ENCODE measurements around the gene AATK. TPM values are rescaled to one million over a fixed set of nuclear protein-coding genes. Genes with fewer than 3 reads are reported as not detected.

Gene AATK
- polyA plus RNA-seq, 3 donors = 3.9 to 13.2 (median 5.2) TPM

- WGBS, 3 donors = 89 to 99% (median 94%) methylated on average over 15 to 18 of the region's 18 CpGs
- H3K27ac ChIP-seq (ENCODE audit: low read depth, low read length) = no peak overlapping the region
Measured at GRCh38 chr17:81124377-81124776, 41.6 kb downstream of the AATK start.

- no peak overlapping the region for H3K27ac ChIP-seq (ENCODE audit: low read depth, low read length)
- WGBS, 3 donors = 83 to 91% (median 89%) methylated on average over 37 to 39 of the region's 39 CpGs
Measured at GRCh38 chr17:81123052-81124048, 42.7 kb downstream of the AATK start.

GRCh38 chr17:81121841-81122733, 43.9 kb downstream of the AATK start:
- no peak overlapping the region for H3K27ac ChIP-seq (ENCODE audit: low read depth, low read length)
- WGBS, 3 donors = 59 to 73% (median 61%) methylated on average over 90 to 109 of the region's 109 CpGs

- H3K27ac ChIP-seq (ENCODE audit: low read depth, low read length) = no peak overlapping the region
- 75 to 87% (median 80%) methylated on average over 41 to 45 of the region's 45 CpGs for WGBS, 3 donors
Measured at GRCh38 chr17:81120695-81121621, 45.1 kb downstream of the AATK start.

- no peak overlapping the region for H3K27ac ChIP-seq (ENCODE audit: low read depth, low read length)
- WGBS, 3 donors = 84 to 85% (median 85%) methylated on average over 29 to 33 of the region's 33 CpGs
Measured at GRCh38 chr17:81120149-81120484, 45.9 kb downstream of the AATK start.

- no peak overlapping the region for H3K27ac ChIP-seq (ENCODE audit: low read depth, low read length)
- WGBS, 3 donors = 33 to 46% (median 33%) methylated on average over 74 to 88 of the region's 89 CpGs
Measured at GRCh38 chr17:81119223-81120148, 46.5 kb downstream of the AATK start.

GRCh38 chr17:81118308-81119221, 47.5 kb downstream of the AATK start:
- 62 to 77% (median 68%) methylated on average over 20 to 24 of the region's 24 CpGs for WGBS, 3 donors
- H3K27ac ChIP-seq (ENCODE audit: low read depth, low read length) = no peak overlapping the region

GRCh38 chr17:81117672-81118198, 48.3 kb downstream of the AATK start:
- no peak overlapping the region for H3K27ac ChIP-seq (ENCODE audit: low read depth, low read length)
- WGBS, 3 donors = 82 to 89% (median 84%) methylated on average over 14 to 20 of the region's 20 CpGs

GRCh38 chr17:81116704-81117103, 49.3 kb downstream of the AATK start:
- H3K27ac ChIP-seq (ENCODE audit: low read depth, low read length) = no peak overlapping the region
- 78 to 89% (median 88%) methylated on average over 8 of the region's 8 CpGs for WGBS, 3 donors

- WGBS, 3 donors = 84 to 90% (median 89%) methylated on average over 21 to 22 of the region's 22 CpGs
- no peak overlapping the region for H3K27ac ChIP-seq (ENCODE audit: low read depth, low read length)
Measured at GRCh38 chr17:81115749-81116464, 50.1 kb downstream of the AATK start.

GRCh38 chr17:81115219-81115618, 50.8 kb downstream of the AATK start:
- WGBS, 3 donors = 87 to 99% (median 96%) methylated on average over 11 of the region's 11 CpGs
- no peak overlapping the region for H3K27ac ChIP-seq (ENCODE audit: low read depth, low read length)

- WGBS, 3 donors = 85 to 89% (median 88%) methylated on average over 19 of the region's 19 CpGs
- no peak overlapping the region for H3K27ac ChIP-seq (ENCODE audit: low read depth, low read length)
Measured at GRCh38 chr17:81114351-81115093, 51.5 kb downstream of the AATK start.

GRCh38 chr17:81113158-81113724, 52.8 kb downstream of the AATK start:
- no peak overlapping the region for H3K27ac ChIP-seq (ENCODE audit: low read depth, low read length)
- 68 to 90% (median 85%) methylated on average over 21 of the region's 21 CpGs for WGBS, 3 donors

- no peak overlapping the region for H3K27ac ChIP-seq (ENCODE audit: low read depth, low read length)
- WGBS, 3 donors = 93 to 96% (median 93%) methylated on average over 23 of the region's 23 CpGs
Measured at GRCh38 chr17:81112450-81112849, 53.6 kb downstream of the AATK start.
